AG04449 (cell line): ENCODE data around the gene LITAF.
"Not testable (repeated sequence)": the region's sequence is repeated elsewhere in the genome, so short reads cannot be mapped to it uniquely, and the experiment has no call there.

Experiments used
- CTCF ChIA-PET: fragments of 350-600 bp; formaldehyde crosslinking; extraction: SDS; loops from one replicate; lab custom pipeline; 2021; ENCODE audit warnings: antibody characterized with exemption; lab: Yijun Ruan, JAX
- POLR2A ChIA-PET: fragments of 400-600, 350-600 bp; formaldehyde crosslinking; extraction: SDS; loops from one replicate; lab custom pipeline; 2020; ENCODE audit warnings: antibody characterized with exemption, inconsistent platforms; lab: Yijun Ruan, JAX
- DNase-seq: peaks from one replicate; pipeline ENCODE4 v3.0.0-alpha.2; 2010; ENCODE audit warnings: low read depth, low spot score
- H3K4me3 ChIP-seq: 2 replicates; pipeline ENCODE4 v1.5.1; 2011; ENCODE audit warnings: low read depth, mild to moderate bottlenecking, control low read depth, low read length
- TF ChIP-seq, protein P1 (sequence below): IDR thresholded peaks from one replicate; pipeline ENCODE4 v1.5.1; 2011; ENCODE audit warnings: mild to moderate bottlenecking, moderate library complexity, low read length, control low read depth, inconsistent platforms; ENCODE audit not compliant: insufficient read depth; ENCODE audit errors: missing control alignments

LITAF gene

DNA sequence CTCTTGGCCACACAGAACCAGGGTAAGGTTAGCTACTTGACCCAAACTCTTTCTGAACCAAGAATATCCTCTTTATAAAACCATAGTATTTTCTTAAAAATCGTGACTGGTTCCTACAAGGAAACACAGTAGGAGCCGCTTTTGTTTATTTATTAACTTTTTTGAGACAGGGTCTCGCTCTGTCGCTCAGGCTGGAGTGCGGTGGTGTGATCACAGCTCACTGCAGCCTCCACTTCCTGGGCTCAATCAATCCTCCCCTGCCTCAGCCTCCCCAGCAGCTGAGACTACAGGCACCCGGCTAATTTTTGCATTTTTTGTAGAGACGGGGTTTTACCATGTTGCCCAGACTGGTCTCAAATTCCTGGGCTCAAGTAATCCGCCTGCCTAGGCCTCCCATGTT is 14.7 kb upstream of the LITAF start:
- POLR2A ChIA-PET, result no interaction called here
- CTCF ChIA-PET, result interaction anchor here (1.3 kb wide), 1 partner anchor 39 kb away, joined by 4 read pairs; no protein-coding TSS in a partner anchor
- H3K4me3 ChIP-seq, result no peak overlapping the region
- no peak for DNase-seq
- TF ChIP-seq, protein P1, sequence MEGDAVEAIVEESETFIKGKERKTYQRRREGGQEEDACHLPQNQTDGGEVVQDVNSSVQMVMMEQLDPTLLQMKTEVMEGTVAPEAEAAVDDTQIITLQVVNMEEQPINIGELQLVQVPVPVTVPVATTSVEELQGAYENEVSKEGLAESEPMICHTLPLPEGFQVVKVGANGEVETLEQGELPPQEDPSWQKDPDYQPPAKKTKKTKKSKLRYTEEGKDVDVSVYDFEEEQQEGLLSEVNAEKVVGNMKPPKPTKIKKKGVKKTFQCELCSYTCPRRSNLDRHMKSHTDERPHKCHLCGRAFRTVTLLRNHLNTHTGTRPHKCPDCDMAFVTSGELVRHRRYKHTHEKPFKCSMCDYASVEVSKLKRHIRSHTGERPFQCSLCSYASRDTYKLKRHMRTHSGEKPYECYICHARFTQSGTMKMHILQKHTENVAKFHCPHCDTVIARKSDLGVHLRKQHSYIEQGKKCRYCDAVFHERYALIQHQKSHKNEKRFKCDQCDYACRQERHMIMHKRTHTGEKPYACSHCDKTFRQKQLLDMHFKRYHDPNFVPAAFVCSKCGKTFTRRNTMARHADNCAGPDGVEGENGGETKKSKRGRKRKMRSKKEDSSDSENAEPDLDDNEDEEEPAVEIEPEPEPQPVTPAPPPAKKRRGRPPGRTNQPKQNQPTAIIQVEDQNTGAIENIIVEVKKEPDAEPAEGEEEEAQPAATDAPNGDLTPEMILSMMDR, result no peak

DNA sequence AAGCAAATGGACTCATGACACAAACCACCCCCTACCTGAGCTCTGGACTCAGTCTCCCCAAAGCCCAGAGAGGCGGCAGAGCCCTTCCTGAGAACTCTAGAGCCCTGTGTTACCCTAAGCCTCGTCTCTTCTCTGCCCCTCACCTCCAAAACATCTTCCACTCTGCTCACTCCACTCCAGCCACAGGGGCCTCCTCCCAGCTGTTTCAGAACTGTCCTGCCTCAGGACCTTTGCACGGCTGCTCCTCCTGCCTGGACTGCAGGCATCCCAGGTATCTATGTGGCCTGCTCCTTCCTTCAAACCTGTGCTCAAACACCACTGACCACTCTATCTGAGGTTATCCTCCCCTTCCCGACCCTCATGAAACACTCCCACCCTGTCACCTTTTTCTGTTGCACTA is 12.9 kb upstream of the LITAF start:
- POLR2A ChIA-PET, result no interaction called here
- H3K4me3 ChIP-seq, result no peak overlapping the region
- TF ChIP-seq, protein P1, result no peak
- CTCF ChIA-PET, result interaction anchor here (1.3 kb wide), 1 partner anchor 42 kb away, joined by 3 read pairs; no protein-coding TSS in a partner anchor
- DNase-seq, result no peak

DNA sequence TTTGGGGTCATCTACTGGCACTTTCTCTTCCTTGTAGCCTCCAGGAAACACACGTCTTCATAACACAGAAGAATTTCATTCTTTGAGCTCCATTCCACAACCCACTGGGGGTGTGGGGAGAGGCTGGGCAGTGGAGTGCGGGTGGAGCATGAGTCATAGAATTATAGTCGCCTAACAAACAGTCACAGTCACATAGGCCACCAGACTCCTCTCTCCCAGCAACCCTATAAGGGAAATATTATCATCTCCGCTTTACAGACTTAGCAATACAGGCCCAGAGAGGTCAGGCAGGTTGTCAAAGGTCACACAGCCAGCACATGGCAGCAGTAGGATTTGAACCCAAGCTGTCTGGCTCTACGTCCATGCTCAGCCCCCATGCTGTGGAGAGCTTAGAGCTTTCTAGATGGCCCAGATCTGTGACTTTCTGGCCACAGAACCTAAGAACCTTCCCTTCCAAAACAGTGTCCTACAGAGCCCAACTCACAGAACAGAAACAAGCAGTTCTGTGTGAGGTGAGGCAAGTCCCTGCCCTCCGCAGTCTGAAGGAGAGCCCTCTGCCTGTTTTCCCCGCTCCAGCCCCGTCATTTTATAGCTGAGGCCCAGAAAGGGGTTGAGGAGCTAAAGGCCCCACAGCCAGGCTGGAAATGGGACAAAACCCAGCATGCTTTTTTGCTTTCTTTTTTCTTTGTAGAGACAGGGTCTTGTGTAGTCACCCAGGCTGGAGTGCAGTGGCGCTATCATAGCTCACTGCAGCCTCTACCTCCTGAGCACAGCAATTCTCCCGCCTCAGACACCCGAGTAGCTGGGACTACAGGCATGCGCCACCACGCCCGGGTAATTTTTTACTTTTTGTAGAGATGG is 10.7 kb upstream of the LITAF start:
- ChIA-PET POLR2A (interaction anchor here (0.9 kb wide), 1 partner anchor 145 kb away, joined by 3 read pairs; the partner anchor contains the start of gene TXNDC11), CTCF (interaction anchor here (0.8 to 1.7 kb wide), 5 partner anchors 9 to 633 kb away, joined by 3 to 10 read pairs (median 4); partner anchors contain the start of gene LITAF)
- no peak for DNase-seq
- TF ChIP-seq, protein P1, result no peak
- no peak overlapping the region for H3K4me3 ChIP-seq

DNA sequence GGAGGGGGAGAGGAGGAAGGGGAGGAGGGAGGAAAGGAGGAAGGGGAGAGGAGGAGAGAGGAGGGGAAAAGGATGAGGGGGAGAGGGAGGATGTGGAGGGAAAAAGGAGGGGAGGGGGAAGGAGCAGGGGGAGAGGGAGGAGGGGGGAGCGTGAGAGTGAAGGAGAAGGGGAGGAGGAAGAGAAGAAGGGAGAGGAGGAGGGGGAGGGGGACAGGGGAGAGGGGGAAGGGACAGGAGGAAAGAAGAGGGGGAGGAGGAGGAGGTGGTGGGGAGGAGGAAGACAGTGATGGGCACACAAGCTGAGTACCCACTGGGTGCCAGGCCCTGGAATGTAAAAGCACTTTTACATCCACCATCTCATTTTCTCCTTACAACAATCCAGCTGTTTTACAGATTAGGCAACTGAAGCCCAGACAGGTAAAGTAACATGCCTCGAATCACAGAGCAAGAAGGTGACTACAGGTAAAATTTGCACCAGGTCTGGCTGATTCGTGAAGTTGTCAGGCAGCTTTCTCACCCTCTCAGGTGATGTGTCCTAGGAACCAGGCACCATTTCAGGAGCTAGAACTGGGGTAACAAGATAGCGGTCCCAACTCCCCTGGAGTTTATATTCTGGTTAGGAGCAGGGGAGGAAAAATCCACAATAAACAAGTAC is 10.0 kb upstream of the LITAF start:
- ChIA-PET POLR2A (interaction anchor here (0.9 kb wide), 1 partner anchor 146 kb away, joined by 3 read pairs; the partner anchor contains the start of gene TXNDC11), CTCF (interaction anchor here (0.8 to 1.7 kb wide), 5 partner anchors 9 to 632 kb away, joined by 3 to 10 read pairs (median 4); partner anchors contain the start of gene LITAF)
- no peak overlapping the region for H3K4me3 ChIP-seq
- TF ChIP-seq, protein P1, result no peak
- DNase-seq, result no peak

DNA sequence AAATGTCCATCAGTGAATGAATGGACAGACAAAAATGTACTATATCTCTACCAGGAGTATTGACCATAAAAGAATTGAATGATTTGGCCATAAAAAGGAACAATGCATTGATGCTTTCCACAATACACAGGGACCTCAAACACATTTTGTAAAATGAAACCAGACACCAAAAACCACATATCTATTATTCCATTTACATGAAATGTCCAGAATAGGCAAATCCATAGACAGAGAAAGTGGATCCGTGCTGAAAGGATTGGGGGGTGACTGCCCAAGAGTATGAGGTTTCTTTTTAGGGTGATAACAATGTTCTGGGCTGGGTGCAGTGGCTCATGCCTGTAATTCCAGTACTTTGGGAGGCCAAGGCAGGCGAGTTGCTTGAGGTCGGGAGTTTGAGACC is 6.9 kb upstream of the LITAF start:
- POLR2A ChIA-PET, result interaction anchor here (0.6 kb wide), 1 partner anchor 21 kb away, joined by 3 read pairs; no protein-coding TSS in a partner anchor
- TF ChIP-seq, protein P1, result no peak
- DNase-seq, result no peak
- CTCF ChIA-PET, result no interaction called here
- no peak overlapping the region for H3K4me3 ChIP-seq

DNA sequence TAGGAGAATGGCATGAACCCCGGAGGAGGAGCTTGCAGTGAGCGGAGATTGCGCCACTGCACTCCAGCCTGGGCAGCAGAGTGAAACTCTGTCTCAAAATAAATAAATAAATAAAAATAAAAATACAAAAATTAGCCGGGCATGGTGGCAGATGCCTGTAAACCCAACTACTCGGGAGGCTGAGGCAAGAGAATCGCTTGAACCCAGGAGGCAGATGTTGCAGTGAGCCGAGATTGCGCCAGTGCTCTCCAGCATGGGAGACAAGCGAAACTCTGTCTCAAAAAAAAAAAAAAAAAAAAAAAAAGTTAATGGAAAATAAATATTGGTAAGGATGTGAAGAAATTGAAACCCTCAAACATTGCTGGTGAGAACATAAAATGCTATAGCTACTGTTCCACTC is 6.4 kb upstream of the LITAF start:
- CTCF ChIA-PET, DNase-seq, H3K4me3 ChIP-seq: not testable (repeated sequence)
- POLR2A ChIA-PET, result interaction anchor here (0.6 kb wide), 1 partner anchor 21 kb away, joined by 3 read pairs; no protein-coding TSS in a partner anchor

DNA sequence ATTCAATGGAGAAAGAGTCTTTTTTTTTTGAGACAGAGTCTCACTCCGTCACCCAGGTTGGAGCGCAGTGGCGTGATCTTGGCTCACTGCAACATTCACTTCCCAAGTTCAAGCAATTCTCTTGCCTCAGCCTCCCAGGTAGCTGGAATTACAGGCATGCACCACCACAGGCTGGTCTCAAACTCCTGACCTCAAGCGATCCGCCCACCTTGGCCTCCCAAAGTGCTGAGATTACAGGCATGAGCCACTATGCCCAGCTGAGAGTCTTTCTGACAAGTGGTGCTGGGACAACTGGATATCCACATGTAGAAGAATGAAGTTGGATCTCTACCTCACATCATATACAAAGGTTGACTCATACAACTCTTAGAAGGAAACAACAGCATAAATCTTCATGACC is 4.9 kb upstream of the LITAF start:
- CTCF ChIA-PET, DNase-seq, POLR2A ChIA-PET, H3K4me3 ChIP-seq: not testable (repeated sequence)
